Peyer's patch (tissue), 4 donors: ENCODE data around the gene MAP2K1.
"Not testable (repeated sequence)": the region's sequence is repeated elsewhere in the genome, so short reads cannot be mapped to it uniquely, and the experiment has no call there.

Experiments
- POLR2A ChIP-seq, 2 donors: fragments of 450-650 bp; IDR thresholded peaks; one replicate each; pipeline ENCODE4 v1.5.1; 2017; ENCODE audit warnings: antibody characterized with exemption in 2 of 2, mild to moderate bottlenecking in 2 of 2, moderate library complexity in 2 of 2
- TF ChIP-seq, protein P1 (sequence below), 6 experiments: fragments of 450-650 bp in 4 of 6; fragments of 200-600 bp in 2 of 6; sonication (generic) in 1 of 6; IDR thresholded peaks; one replicate each; pipeline ENCODE4 v1.5.1; 2017 to 2019; ENCODE audit warnings: antibody characterized with exemption in 6 of 6, mild to moderate bottlenecking in 3 of 6, moderate library complexity in 1 of 6

DNA sequence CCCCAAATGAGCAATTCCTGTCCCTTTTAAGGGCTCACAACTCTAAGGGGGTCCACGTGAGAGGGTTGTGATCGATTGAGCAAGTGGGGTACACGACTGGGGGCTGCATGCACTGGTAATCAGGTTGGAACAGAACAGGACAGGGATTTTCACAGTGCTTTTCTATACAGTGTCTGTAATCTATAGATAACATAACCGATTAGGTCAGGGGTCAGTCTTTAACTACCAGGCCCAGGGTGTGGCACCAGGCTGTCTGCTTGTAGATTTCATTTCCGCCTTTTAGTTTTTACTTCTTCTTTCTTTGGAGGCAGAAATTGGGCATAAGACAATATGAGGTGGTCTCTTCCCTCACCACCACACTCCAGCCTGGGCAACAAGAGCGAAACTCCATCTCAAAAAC is 78.6 kb downstream of the MAP2K1 start:
- TF ChIP-seq POLR2A (IDR thresholded peaks at IDR 0.05), result not testable (repeated sequence)
- TF ChIP-seq, protein P1, sequence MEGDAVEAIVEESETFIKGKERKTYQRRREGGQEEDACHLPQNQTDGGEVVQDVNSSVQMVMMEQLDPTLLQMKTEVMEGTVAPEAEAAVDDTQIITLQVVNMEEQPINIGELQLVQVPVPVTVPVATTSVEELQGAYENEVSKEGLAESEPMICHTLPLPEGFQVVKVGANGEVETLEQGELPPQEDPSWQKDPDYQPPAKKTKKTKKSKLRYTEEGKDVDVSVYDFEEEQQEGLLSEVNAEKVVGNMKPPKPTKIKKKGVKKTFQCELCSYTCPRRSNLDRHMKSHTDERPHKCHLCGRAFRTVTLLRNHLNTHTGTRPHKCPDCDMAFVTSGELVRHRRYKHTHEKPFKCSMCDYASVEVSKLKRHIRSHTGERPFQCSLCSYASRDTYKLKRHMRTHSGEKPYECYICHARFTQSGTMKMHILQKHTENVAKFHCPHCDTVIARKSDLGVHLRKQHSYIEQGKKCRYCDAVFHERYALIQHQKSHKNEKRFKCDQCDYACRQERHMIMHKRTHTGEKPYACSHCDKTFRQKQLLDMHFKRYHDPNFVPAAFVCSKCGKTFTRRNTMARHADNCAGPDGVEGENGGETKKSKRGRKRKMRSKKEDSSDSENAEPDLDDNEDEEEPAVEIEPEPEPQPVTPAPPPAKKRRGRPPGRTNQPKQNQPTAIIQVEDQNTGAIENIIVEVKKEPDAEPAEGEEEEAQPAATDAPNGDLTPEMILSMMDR (IDR thresholded peaks at IDR 0.05), result not testable (repeated sequence)
